HEK293 (cell line): Measurements from ENCODE around the gene PNLDC1.

Experiments
- CTCF ChIA-PET: fragments of 350-600 bp; formaldehyde crosslinking; extraction: SDS; loops from one replicate; lab custom pipeline; 2021; ENCODE audit warnings: antibody characterized with exemption; lab: Yijun Ruan, JAX
- POLR2A ChIA-PET: fragments of 300-600 bp; formaldehyde crosslinking; extraction: SDS; loops from one replicate; lab custom pipeline; 2020; ENCODE audit warnings: antibody characterized with exemption, inconsistent platforms; lab: Yijun Ruan, JAX
- H3K27ac ChIP-seq: fragments of 200-500 bp; sonication (Bioruptor generic); 2 replicates; pipeline ENCODE4 v1.5.1; 2014; ENCODE audit warnings: low read depth, low read length, control low read depth, inconsistent platforms; ENCODE audit errors: extremely low read depth
- H3K36me3 ChIP-seq, 2 experiments: fragments of 200-500 bp in 1 of 2; sonication (Bioruptor generic) in 1 of 2; 1 replicate in 1 of 2; 2 replicates in 1 of 2; pipeline ENCODE4 v1.5.1; 2014 to 2017; ENCODE audit warnings: inconsistent platforms in 2 of 2, low read length in 2 of 2; ENCODE audit not compliant: control insufficient read depth in 2 of 2, insufficient read depth in 1 of 2
- H3K4me1 ChIP-seq: fragments of 200-500 bp; sonication (Bioruptor generic); 2 replicates; pipeline ENCODE4 v1.5.1; 2014; ENCODE audit warnings: mild to moderate bottlenecking, low read length, inconsistent platforms; ENCODE audit not compliant: control insufficient read depth, insufficient read depth
- H3K4me3 ChIP-seq: 2 replicates; pipeline ENCODE4 v1.5.1; 2011; ENCODE audit warnings: low read depth, mild to moderate bottlenecking, control low read depth, low read length, moderate library complexity
- H3K9me3 ChIP-seq: fragments of 200-500 bp; sonication (Bioruptor generic); 2 replicates; pipeline ENCODE4 v1.5.1; 2014; ENCODE audit warnings: low read depth, low read length, inconsistent platforms; ENCODE audit not compliant: control insufficient read depth, insufficient read depth
- FEZF1 ChIP-seq: fragments of 450-650 bp; formaldehyde crosslinking; IDR thresholded peaks from 2 replicates; pipeline ENCODE4 v1.5.1; 2016; ENCODE audit warnings: missing biosample characterization, missing genetic modification characterization
- KLF1 ChIP-seq: fragments of 450-650 bp; formaldehyde crosslinking; IDR thresholded peaks from 2 replicates; pipeline ENCODE4 v1.5.1; 2016; ENCODE audit warnings: missing biosample characterization, missing genetic modification characterization
- KLF16 ChIP-seq: fragments of 450-650 bp; formaldehyde crosslinking; IDR thresholded peaks from 2 replicates; pipeline ENCODE4 v1.5.1; 2017; ENCODE audit warnings: missing biosample characterization, missing genetic modification characterization
- KLF17 ChIP-seq: fragments of 450-650 bp; formaldehyde crosslinking; IDR thresholded peaks from 2 replicates; pipeline ENCODE4 v1.5.1; 2016; ENCODE audit warnings: missing biosample characterization, missing genetic modification characterization
- ZBTB26 ChIP-seq: fragments of 450-650 bp; formaldehyde crosslinking; optimal IDR thresholded peaks from 2 replicates; pipeline ENCODE3; 2016; ENCODE audit warnings: missing biosample characterization, mild to moderate bottlenecking, missing genetic modification characterization
- ZBTB44 ChIP-seq: fragments of 450-650 bp; IDR thresholded peaks from 2 replicates; pipeline ENCODE4 v1.5.1; 2018; ENCODE audit warnings: missing biosample characterization, mild to moderate bottlenecking, missing genetic modification characterization
- ZBTB8A ChIP-seq: fragments of 450-650 bp; formaldehyde crosslinking; IDR thresholded peaks from 2 replicates; pipeline ENCODE4 v1.5.1; 2016; ENCODE audit warnings: missing biosample characterization, missing genetic modification characterization
- ZFP69B ChIP-seq: fragments of 450-650 bp; formaldehyde crosslinking; IDR thresholded peaks from 2 replicates; pipeline ENCODE4 v1.5.1; 2016; ENCODE audit warnings: missing biosample characterization, missing genetic modification characterization
- ZIC2 ChIP-seq: fragments of 450-650 bp; formaldehyde crosslinking; IDR thresholded peaks from 2 replicates; pipeline ENCODE4 v1.5.1; 2016; ENCODE audit warnings: missing biosample characterization, missing genetic modification characterization
- ZNF140 ChIP-seq: fragments of 450-650 bp; formaldehyde crosslinking; IDR thresholded peaks from 2 replicates; pipeline ENCODE4 v1.5.1; 2016; ENCODE audit warnings: missing biosample characterization, missing genetic modification characterization
- ZNF18 ChIP-seq: fragments of 450-650 bp; formaldehyde crosslinking; IDR thresholded peaks from 2 replicates; pipeline ENCODE4 v1.5.1; 2016; ENCODE audit warnings: missing biosample characterization, missing genetic modification characterization
- ZNF280C ChIP-seq: fragments of 450-650 bp; formaldehyde crosslinking; IDR thresholded peaks from 2 replicates; pipeline ENCODE4 v1.5.1; 2016; ENCODE audit warnings: missing biosample characterization, missing genetic modification characterization
- ZNF341 ChIP-seq: fragments of 450-650 bp; formaldehyde crosslinking; IDR thresholded peaks from 2 replicates; pipeline ENCODE4; 2016; ENCODE audit warnings: low read depth, missing biosample characterization, missing genetic modification characterization
- ZNF513 ChIP-seq: fragments of 450-650 bp; IDR thresholded peaks from 2 replicates; pipeline ENCODE4 v1.5.1; 2018; ENCODE audit warnings: missing biosample characterization, missing genetic modification characterization
- ZNF561 ChIP-seq: fragments of 450-650 bp; IDR thresholded peaks from 2 replicates; pipeline ENCODE4 v1.5.1; 2018; ENCODE audit warnings: missing biosample characterization, missing genetic modification characterization, borderline replicate concordance
- ZNF600 ChIP-seq: fragments of 450-650 bp; formaldehyde crosslinking; IDR thresholded peaks from 2 replicates; pipeline ENCODE4 v1.5.1; 2016; ENCODE audit warnings: missing biosample characterization, missing genetic modification characterization
- ZNF777 ChIP-seq: fragments of 450-650 bp; formaldehyde crosslinking; IDR thresholded peaks from 2 replicates; pipeline ENCODE4 v1.5.1; 2017; ENCODE audit warnings: missing biosample characterization, missing genetic modification characterization, borderline replicate concordance
- ZSCAN30 ChIP-seq: fragments of 450-650 bp; IDR thresholded peaks from 2 replicates; pipeline ENCODE4 v1.5.1; 2018; ENCODE audit warnings: missing biosample characterization, mild to moderate bottlenecking, missing genetic modification characterization, moderate library complexity

The PNLDC1 gene

GRCh38 chr6:159807150-159807858 is 7.2 kb downstream of the PNLDC1 start (continued):
- no peak for TF ChIP-seq ZNF18
- TF ChIP-seq ZNF777: no peak
- no peak for TF ChIP-seq ZFP69B (tag by site-specific recombination)
- no peak for TF ChIP-seq ZNF140 (tag by site-specific recombination)
- TF ChIP-seq ZBTB44: no peak
- no peak for TF ChIP-seq ZNF600 (tag by site-specific recombination)
- no peak for TF ChIP-seq ZBTB26 (tag by site-specific recombination)
- no peak for TF ChIP-seq ZNF280C (tag by site-specific recombination)
- peak; percentile 50; the same call in 1 of the 2 replicates for TF ChIP-seq FEZF1
- TF ChIP-seq KLF16 (tag by site-specific recombination): no peak
- no peak for TF ChIP-seq ZNF341 (tag by site-specific recombination)

GRCh38 chr6:159808647-159809046 is 8.6 kb downstream of the PNLDC1 start:
- H3K4me1 ChIP-seq: peaks cover 4% of the 10 kb centered on the region
- no peaks in the 10 kb centered on the region for H3K9me3 ChIP-seq
- no peak for TF ChIP-seq ZSCAN30 (tag by site-specific recombination)
- no peak for TF ChIP-seq ZBTB8A (tag by site-specific recombination)
- no peak for TF ChIP-seq ZBTB44
- TF ChIP-seq KLF1 (tag by site-specific recombination): no peak
- TF ChIP-seq ZIC2 (tag by site-specific recombination): no peak
- TF ChIP-seq ZNF561 (tag by site-specific recombination): no peak
- TF ChIP-seq ZNF513 (tag by site-specific recombination): no peak
- TF ChIP-seq KLF17: no peak
- H3K4me3 ChIP-seq: no peak overlapping the region
- CTCF ChIA-PET: no interaction called here
- H3K27ac ChIP-seq: no peak overlapping the region
- H3K36me3 ChIP-seq: no peaks in the 10 kb centered on the region
- POLR2A ChIA-PET: interaction anchor here (5.7 kb wide), 1 partner anchor 18 kb away, joined by 47 read pairs; the partner anchor contains the start of genes MRPL18 and TCP1
